Fibroblast of villous mesenchyme (primary cell): ENCODE data around the gene SSTR5. TPM values are rescaled to one million over a fixed set of nuclear protein-coding genes. Genes with fewer than 3 reads are reported as not detected.

Experiments
- DNase-seq: peaks from one replicate; pipeline ENCODE4 v3.0.0-alpha.2; 2010; ENCODE audit warnings: low read depth
- H3K4me3 ChIP-seq: 2 replicates; pipeline ENCODE4 v1.5.1; 2011; ENCODE audit warnings: low read depth, mild to moderate bottlenecking, low read length
- total RNA-seq: library from RNA; depleted of rRNA; stranded (reverse); fragments of >200 nt; gene quantifications from 2 replicates; pipeline ENCODE4 v1.2.3, GENCODE V29; 2012
- TF ChIP-seq, protein P1 (sequence below): IDR thresholded peaks from 2 replicates; pipeline ENCODE4 v1.5.1; 2012; ENCODE audit warnings: low read depth, mild to moderate bottlenecking, low read length; ENCODE audit not compliant: insufficient read depth

SSTR5 gene
- total RNA-seq, 1 donor, result not detected

DNA sequence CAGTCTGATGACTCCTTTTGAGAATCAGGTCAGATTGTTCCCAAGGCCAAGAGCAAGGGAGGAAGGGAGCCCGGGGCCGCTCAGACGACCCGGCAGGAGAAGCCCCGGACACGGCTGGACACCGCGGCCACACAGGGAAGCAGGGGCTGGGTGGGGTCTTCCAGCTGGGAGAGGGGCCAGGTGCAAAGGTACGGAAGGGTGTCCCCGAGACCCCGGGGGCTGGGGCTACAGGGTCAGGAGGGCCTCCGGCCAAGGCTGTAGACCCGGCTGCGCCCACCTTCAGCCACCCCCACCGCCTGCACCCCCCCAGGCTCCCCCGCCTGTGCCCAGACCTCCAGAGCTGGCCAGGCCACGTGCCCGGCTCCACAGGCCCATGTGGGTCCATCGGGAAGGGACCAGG, 45.4 kb downstream of the SSTR5 start:
- no peak overlapping the region for H3K4me3 ChIP-seq
- TF ChIP-seq, protein P1, sequence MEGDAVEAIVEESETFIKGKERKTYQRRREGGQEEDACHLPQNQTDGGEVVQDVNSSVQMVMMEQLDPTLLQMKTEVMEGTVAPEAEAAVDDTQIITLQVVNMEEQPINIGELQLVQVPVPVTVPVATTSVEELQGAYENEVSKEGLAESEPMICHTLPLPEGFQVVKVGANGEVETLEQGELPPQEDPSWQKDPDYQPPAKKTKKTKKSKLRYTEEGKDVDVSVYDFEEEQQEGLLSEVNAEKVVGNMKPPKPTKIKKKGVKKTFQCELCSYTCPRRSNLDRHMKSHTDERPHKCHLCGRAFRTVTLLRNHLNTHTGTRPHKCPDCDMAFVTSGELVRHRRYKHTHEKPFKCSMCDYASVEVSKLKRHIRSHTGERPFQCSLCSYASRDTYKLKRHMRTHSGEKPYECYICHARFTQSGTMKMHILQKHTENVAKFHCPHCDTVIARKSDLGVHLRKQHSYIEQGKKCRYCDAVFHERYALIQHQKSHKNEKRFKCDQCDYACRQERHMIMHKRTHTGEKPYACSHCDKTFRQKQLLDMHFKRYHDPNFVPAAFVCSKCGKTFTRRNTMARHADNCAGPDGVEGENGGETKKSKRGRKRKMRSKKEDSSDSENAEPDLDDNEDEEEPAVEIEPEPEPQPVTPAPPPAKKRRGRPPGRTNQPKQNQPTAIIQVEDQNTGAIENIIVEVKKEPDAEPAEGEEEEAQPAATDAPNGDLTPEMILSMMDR, result no peak
- DNase-seq, result no peak

- no peak for DNase-seq
- TF ChIP-seq, protein P1, result no peak
Measured at GRCh38 chr16:1119129-1119528, 46.6 kb downstream of the SSTR5 start.

GRCh38 chr16:1119766-1120576, 47.4 kb downstream of the SSTR5 start:
- TF ChIP-seq, protein P1, result no peak
- no peak overlapping the region for H3K4me3 ChIP-seq
- DNase-seq, result no peak

More at GRCh38 chr16:1119129-1119528, 46.6 kb downstream of the SSTR5 start:
- no peak overlapping the region for H3K4me3 ChIP-seq

DNA sequence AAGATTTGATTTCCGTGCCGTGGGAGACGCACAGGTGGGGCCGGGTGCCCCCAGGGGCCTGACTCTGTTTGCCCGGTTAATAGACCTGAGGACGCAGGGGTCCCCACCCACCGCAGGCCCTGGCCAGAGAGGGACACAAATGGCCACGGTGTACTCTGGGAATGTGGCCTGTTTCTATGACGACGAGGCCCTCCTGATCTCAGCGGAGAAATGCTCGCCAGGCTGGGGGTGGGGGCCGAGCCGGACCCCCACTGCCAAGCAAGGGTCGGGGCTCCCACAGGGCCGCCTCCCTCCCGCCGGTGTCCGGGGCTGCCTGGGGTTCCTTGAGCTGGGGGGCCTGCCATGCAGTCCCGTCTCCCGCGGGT, 48.0 kb downstream of the SSTR5 start:
- H3K4me3 ChIP-seq, result no peak overlapping the region
- no peak for DNase-seq
- TF ChIP-seq, protein P1, result no peak

- TF ChIP-seq, protein P1, result no peak
- DNase-seq, result no peak
- no peak overlapping the region for H3K4me3 ChIP-seq
Measured at GRCh38 chr16:1121009-1121408, 48.5 kb downstream of the SSTR5 start.

GRCh38 chr16:1121601-1122397, 49.3 kb downstream of the SSTR5 start:
- no peak overlapping the region for H3K4me3 ChIP-seq
- no peak for DNase-seq
- TF ChIP-seq, protein P1, result no peak
